ENCODE results near the gene FHOD3.
A peak's percentile ranks its signal among the peaks of the same experiment; 100 is the strongest.

The FHOD3 gene

DNA sequence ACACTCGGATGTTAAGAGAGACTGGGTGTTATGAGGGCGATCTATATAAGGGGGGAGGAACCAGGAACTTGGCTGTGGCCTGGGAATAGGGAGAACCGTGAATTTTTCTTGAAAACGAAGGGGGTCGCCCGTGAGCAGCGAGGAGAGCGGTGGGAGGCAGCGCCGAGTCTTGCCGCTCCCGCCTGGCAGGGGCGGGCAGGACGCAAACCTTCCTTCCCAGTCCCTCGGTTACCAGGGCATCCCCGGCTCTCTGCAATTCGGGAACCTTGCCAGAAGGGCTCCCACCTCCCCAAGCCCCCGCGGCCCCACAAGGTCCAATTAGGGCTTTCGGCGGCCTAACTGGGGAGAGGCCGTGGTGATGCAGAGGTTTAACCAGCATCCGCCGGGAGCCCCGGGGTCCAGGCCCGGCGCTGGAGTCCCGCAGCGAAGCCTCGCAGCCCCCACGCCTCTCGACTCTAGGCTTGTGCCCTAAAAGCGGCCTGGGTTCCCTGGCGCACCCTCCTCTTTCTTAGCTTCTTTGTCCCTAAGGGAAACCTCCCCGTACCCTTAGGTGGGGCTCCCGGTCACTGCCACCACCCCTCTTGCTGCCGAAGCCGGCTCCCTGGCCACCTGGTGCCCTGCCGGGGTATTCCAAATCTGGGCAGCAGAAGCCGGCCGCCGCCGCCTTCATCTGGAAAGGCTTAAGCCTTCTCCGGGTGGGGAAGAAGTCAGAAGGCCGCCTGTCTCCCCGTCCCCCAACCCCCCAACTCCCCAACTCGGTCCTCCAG is 680 bp upstream of the FHOD3 start:
- peak; percentile 93 for DNase-seq

DNA sequence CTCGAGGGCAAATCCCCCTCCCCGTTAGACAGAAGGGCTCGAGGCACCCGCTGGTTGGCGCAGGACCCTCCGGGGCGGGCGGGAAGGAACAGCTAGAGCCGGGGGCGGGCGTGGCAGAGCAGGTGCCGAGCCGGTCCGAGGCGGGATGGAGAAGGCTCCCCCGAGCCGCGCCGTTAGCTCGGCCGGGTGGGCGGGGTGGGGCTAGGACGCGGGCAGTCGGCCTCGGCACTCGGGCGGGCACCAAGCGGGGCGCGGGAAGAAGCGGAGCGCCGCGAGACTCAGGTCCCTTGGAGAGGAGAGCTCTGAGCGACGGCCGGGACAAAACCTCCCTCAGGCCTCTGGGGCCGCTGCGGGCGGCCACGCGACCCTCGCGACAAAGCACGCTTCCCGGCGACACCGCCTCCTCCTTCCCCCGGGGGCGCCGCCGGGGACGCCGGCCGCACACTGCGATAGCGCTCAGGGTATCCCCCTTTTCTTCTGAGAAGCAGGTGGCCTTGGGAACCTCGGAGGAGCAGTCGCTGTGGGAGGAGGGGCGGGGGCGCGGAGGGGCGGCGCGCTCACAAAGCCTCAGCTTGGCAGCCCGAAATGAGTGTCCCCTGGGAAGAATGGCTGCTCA is 721 bp downstream of the FHOD3 start:
- DNase-seq: peak; percentile 78

GRCh38 chr18:36299015-36299414 is 1.5 kb downstream of the FHOD3 start:
- DNase-seq: no peak

GRCh38 chr18:36300211-36300610 is 2.7 kb downstream of the FHOD3 start:
- DNase-seq: no peak

DNA sequence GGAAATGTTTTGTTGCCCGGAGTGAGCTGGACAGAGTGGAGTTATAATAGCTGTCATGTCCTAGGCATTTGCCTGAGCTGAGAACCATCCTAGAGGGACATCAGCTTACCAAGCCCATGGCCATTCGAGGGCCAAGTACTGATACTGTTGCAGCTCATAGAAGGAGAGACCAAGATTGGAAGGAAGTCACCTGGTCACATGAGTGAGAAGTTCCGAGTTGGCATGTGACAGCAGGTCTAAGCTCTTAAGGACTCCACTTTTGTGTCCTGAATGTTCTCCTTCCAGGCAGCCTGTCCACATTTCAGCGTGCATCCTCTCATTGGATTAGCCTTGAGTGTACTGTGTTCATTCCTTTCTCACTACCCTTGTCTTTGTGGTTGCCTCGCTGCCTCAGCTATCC is 4.4 kb downstream of the FHOD3 start:
- DNase-seq: no peak

DNA sequence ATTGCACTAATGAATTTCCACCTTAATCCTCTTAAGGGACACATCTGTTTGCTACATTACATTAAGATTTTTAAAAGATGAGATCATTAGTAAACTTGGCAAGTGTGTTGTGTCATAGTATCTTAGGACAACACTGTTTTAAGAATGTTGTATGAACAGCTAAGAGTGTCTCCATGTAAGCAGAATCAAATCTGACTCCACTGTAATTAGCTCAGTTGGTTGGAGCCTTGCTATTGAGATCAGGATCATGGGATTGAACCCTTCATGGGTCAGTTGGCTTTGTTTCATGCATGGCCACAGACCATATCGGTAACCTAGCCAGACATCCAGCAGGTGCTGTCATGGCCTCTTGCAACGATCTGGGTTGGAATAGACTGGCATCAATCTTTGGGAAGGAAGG is 5.2 kb downstream of the FHOD3 start:
- DNase-seq: no peak

- no peak for DNase-seq
Measured at GRCh38 chr18:36303211-36303844, 5.8 kb downstream of the FHOD3 start.

DNA sequence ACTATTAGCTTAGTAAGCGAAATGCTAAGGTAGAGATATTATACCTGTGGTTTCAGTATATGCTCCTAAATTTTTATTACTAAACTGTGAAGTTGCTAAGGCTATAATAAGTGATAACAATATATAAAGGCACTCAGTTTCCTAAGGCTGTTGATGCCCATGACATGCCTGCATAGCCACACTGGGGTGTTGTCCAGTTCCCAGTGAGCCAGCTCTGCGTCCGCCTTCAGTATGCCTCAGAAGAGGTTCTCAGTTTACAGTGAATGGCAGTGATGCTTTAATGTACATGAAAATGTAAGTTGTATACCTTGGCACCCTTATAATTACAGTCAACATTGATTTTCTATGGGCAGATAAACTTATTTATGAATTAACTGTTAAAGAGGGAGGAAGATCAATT is 7.2 kb downstream of the FHOD3 start:
- DNase-seq: no peak

GRCh38 chr18:36305375-36305774 is 7.9 kb downstream of the FHOD3 start:
- DNase-seq: no peak

- no peak for DNase-seq
Measured at GRCh38 chr18:36307513-36307912, 10.0 kb downstream of the FHOD3 start.

- DNase-seq: no peak
Measured at GRCh38 chr18:36308711-36309435, 11.4 kb downstream of the FHOD3 start.

DNA sequence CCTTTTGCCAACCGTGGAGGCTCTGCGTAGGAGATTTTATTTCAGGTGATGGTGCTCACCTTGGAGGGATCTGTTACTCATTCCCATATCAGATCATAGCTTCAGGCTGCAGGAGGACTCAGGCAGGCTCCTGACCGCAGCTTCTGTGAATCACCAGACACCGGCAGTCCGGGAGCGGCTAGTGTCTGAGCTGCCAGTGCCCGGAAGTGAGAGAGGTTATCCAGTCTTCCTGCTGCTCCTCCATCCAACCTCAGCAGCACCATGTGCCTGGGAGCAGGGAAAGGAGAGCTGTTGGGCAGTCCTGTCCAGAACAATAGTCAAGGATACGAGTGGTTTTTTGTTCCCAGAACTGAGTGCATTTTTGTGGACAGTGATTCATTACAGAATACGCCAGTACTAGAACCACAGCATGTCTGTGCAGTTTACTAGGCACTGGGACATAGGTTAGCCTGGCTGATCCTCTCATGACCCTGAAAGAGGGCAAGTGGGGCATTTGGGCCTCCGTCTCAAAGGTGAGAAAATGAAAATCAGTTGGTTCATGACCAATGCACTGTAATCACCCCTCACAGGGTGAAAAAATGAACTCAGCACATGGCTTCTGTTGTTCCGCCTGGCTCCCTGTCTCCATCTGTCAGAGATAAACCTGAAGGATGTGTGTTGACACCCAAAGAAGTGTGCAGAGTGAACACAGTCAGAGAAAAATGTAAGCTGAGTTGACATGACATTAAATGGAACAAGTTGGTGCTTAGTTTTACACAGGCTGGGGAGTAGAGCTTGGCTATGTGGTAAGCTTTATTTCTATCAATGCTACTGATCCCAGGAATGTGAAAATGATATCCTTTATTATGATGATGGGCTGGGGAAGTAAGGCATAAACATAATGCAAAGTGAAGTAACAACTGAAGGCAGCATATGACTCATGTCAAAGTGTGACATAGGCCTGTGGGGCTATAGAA is 12.2 kb downstream of the FHOD3 start:
- no peak for DNase-seq

DNA sequence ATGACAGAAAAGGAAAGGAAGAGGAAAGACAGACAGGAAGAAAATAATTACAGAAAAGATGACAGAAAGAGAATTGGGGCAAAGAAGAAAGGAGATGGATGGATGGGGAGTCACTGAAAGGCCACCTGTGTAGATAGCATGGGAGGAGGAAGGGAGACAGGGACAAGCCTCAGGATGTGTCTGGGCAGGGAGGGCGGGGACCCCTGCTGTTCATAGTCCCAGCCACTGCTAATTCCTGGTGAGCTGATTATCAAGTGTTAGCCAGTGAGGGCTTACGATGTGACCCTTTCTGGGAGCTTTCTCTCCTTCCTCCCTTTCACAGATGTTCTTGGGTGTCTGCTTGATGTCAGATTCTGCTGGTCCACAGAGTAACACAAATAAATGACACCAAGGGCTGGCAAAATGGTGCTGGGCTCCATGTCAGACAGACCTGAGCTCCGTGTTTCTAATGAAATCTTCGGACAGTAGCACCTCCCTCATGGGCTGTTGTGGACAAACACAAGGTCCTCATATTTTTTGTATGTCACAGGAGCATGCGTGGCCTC is 13.6 kb downstream of the FHOD3 start:
- no peak for DNase-seq

- DNase-seq: no peak
Measured at GRCh38 chr18:36312806-36313395, 15.4 kb downstream of the FHOD3 start.

DNA sequence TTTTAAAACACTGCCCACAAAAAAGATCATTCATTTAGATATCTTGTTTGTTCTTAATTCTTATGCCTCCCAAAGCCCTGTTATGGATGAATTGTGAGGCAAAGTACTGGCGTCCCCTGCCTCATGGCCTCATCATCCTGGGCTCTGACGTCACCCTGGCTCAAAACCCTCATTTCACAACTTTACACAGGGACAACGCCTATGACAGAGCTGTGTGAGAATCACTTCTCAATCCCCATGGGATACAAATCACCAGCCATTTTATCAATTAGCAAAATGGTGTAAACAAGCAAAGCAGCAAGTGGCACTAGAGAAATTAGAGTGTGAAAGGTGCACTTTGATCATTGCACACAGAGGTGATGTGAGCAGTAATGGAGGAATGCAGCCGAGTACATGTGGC is 16.6 kb downstream of the FHOD3 start:
- DNase-seq: no peak

- DNase-seq: no peak
Measured at GRCh38 chr18:36314754-36315153, 17.2 kb downstream of the FHOD3 start.

DNA sequence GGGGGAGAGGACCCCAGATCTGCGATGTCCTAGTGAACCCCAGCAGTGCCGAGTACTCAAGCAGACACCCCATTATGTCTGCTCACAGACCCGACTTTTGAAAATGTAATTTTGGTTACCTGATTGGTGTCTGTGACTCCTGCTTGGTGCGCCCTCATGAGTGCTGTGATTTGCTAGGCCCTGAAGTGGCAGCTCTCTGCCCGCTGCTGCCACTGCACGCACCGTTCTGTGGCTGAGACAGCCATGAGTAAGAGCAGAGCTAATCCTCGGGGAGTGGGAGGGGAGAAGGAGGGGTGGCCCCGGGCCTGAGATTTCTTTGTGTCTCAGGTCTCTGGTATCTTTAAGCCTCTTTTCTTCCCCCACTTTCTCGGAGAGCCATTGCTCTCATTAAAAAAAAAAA is 18.2 kb downstream of the FHOD3 start:
- no peak for DNase-seq

DNA sequence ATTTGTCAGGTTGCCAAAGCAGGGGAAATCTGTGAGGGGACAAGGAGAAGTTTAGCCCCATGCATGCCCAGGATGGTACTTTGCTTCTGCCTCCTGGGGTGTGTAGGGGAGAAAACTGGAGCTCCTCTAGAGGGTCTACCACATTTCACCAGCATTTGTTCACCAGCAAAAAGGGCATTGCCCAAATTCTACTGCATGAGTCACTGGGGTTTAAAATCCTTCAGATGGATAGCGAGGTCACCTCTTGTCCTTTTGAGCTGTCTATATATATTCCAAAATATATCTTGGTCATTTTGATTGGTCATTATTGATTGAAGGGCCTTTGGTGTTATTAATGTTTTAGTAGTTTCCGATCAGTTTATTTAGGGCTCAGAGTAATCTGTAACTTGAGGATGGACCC is 18.7 kb downstream of the FHOD3 start:
- DNase-seq: no peak

GRCh38 chr18:36321658-36322407 is 24.3 kb downstream of the FHOD3 start:
- DNase-seq: no peak

DNA sequence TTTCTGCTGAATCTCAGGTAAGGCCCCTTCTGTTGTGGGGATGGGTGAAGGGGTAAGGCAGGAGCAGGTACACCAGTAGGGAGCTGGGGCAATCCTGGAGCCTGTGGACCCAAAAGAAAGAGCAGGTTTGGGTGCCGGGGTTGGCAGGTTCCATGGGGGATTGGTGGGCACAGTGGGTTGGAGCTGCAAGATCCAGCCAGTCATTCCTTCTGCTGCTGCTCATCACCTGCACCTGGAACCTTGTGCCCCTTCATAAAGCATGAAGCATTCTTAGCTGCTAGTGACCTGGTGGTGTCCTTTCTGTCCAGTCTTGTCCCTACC is 24.9 kb downstream of the FHOD3 start:
- no peak for DNase-seq

DNA sequence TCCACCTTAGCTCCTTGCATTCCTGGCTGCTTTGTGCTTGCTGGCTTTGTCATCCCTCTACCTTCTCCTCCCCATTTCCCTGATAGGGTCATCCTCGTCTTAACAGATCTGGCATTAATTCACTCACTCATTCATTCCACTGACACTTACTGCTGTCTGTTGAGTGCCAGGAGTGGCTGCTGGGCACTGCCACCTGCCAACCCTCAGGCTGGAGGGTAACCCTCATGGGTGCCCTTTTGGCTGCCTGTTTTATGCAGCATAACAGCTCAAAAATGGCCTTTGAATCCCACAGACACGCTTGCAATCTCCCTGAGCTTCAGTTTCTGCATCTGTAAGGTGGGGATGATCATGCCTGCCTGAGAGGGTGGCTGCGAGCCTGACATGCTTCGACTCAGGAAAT is 25.2 kb downstream of the FHOD3 start:
- DNase-seq: no peak

Measured in NCI-H1105 treated with DMSO at 0.1 percent for 48 hours (cell line).